ENCODE measurements around the gene RBP3.

Gene RBP3

DNA sequence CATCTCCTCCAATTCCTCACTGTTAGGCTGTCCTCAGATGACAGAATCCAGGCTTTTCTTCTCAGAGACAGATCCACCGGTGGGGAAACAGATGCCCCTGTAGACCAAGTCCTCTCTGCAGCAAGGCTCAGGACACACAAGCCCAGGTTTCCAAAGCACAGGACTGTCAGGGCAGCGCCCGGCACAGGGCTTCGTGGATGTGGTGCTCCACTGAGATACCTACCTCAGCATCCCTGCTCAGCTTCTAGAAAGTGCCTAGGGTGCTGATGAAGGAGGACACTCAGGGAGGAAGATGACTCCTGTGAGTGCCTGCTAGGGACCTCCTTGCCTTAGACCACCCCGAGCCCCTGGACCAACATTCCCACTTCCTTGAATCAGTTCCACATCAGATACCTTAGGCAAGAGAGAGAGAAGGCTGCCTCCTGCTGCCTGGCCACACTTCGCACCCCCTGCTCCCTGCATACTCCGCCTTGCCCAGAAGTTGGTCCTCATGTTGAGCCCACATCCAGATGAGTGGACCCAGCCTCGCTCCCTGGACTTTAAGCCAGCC is 8.9 kb upstream of the RBP3 start:
- DNase-seq: no peak

DNA sequence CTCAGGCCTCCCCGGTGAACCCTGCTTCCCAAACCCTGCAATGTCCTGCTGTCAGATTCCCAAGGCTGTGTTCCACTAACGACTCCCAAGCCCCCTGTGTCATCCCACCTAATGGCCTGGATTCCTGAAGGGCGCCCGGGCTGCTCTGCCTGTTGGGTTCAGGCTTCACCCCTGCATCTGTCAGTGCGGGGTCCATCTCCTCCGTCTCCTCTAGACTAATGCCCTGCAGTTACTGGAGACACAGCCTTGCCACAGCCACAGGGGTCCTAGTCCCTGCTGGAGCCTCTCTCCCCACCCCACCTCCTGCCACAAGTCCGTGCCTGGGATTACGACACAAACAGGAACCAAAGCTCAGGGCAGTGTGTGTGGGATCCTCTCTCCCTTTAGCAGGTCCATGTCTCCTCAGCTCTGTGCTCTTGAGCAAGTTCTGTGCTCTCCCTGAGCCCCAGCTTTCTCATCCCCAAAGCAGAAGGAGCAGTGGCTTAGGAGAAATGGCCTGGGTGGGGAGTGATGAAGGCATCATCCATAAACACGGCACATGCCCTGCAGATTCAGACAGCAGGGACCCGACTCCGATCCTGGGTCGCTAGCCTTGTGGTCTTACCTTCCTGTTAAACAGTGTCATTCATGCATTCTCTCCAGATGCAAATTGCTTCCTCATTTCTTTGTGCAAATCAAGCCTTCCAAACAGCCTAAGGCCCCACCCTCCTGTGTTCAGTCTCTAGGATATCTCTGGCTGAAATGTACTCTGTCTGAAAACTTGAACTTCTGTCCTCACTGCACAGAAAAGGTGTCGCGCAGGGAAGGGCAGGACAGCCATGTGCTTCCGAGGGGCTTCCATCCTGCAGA is 8.2 kb upstream of the RBP3 start:
- DNase-seq: no peak

DNA sequence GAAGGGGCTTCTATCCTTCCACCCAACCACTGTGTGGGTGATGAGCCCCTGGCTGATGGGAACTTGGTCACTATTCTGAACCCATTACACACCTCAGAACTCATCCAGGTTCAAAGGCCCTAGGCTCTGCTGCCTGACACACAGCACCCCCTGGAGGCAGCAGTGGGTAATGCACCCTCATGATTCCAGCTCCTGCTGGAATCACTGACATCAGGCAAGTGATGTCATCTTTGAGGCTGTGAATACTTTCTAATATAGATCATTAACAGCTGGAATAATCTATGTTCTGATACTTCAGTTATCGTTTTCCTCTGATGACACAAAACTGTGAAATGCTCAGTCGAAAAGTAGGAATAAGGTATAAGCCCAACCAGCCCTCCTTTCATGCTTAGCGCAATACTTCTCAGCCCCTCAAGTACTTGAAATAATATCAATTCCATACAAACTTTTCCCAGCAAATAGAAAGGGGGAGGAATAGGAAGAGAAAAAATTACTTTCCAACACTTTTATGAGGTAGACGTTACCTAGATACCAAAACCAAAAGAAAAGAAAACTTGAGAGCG is 7.5 kb upstream of the RBP3 start:
- DNase-seq: peak; percentile 60

DNA sequence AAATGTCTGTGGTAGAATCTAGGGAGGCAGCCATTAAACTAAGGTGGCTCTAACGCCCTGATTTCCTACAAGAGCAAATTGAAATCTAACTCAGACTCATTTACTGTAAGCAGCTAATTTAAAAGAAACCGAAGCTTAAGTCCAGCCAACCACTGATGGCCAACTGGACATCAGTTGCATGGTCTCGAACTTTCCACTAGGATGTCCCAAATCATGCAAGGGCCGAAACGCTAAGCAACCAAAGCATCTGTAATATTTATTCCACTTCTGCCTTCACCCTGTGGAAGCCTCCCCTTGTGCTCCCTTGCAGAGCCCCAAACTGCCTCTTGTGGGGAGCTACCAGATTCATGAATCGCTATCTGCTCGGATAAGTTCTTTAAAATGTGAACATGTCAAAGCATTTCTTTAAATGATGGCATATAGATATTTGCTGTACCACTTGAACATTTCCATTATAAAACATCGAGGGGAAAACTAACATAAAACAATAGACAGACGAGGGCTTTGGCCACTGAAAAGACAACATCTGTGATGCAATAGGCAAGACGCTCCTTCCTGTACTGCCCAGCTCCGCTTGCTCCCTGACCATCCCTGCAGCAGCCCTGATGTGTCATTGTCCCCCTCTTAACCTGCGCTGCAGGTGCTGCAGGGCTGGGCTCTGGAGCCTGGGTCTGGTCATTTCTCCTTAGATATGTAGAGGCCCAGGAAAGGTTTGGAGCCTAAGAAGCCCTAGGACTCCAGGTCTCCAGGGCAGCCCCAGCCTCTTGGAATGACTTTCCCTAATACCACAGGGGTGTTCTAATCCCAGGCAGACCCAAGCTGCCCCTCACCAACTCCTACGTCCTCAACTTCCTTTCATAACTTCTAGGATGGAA is 2.9 kb upstream of the RBP3 start:
- DNase-seq: no peak

DNA sequence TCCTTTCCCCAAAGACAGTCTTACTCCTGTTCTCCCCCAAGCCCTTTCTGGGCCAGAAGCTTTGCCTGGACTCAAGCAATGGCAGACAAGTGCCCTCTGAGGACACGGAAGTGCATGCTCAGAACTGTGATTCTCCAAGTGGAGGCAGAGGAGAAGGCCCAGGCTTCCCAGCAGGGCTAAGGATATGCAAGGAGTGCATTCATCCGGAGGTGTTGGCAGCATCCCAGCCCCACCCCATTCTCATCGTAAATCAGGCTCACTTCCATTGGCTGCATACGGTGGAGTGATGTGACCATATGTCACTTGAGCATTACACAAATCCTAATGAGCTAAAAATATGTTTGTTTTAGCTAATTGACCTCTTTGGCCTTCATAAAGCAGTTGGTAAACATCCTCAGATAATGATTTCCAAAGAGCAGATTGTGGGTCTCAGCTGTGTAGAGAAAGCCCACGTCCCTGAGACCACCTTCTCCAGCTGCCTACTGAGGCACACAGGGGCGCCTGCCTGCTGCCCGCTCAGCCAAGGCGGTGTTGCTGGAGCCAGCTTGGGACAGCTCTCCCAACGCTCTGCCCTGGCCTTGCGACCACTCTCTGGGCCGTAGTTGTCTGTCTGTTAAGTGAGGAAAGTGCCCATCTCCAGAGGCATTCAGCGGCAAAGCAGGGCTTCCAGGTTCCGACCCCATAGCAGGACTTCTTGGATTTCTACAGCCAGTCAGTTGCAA is 1.4 kb upstream of the RBP3 start:
- DNase-seq: no peak

DNA sequence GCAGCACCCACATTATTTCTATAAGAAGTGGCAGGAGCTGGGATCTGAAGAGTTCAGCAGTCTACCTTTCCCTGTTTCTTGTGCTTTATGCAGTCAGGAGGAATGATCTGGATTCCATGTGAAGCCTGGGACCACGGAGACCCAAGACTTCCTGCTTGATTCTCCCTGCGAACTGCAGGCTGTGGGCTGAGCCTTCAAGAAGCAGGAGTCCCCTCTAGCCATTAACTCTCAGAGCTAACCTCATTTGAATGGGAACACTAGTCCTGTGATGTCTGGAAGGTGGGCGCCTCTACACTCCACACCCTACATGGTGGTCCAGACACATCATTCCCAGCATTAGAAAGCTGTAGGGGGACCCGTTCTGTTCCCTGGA is 874 bp upstream of the RBP3 start:
- no peak for DNase-seq

DNA sequence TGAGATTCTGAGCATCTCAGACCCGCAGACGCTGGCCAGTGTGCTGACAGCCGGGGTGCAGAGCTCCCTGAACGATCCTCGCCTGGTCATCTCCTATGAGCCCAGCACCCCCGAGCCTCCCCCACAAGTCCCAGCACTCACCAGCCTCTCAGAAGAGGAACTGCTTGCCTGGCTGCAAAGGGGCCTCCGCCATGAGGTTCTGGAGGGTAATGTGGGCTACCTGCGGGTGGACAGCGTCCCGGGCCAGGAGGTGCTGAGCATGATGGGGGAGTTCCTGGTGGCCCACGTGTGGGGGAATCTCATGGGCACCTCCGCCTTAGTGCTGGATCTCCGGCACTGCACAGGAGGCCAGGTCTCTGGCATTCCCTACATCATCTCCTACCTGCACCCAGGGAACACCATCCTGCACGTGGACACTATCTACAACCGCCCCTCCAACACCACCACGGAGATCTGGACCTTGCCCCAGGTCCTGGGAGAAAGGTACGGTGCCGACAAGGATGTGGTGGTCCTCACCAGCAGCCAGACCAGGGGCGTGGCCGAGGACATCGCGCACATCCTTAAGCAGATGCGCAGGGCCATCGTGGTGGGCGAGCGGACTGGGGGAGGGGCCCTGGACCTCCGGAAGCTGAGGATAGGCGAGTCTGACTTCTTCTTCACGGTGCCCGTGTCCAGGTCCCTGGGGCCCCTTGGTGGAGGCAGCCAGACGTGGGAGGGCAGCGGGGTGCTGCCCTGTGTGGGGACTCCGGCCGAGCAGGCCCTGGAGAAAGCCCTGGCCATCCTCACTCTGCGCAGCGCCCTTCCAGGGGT is 703 bp downstream of the RBP3 start:
- no peak for DNase-seq

DNA sequence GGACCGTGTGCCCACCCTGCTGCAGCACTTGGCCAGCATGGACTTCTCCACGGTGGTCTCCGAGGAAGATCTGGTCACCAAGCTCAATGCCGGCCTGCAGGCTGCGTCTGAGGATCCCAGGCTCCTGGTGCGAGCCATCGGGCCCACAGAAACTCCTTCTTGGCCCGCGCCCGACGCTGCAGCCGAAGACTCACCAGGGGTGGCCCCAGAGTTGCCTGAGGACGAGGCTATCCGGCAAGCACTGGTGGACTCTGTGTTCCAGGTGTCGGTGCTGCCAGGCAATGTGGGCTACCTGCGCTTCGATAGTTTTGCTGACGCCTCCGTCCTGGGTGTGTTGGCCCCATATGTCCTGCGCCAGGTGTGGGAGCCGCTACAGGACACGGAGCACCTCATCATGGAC is 1.4 kb downstream of the RBP3 start:
- no peak for DNase-seq

DNA sequence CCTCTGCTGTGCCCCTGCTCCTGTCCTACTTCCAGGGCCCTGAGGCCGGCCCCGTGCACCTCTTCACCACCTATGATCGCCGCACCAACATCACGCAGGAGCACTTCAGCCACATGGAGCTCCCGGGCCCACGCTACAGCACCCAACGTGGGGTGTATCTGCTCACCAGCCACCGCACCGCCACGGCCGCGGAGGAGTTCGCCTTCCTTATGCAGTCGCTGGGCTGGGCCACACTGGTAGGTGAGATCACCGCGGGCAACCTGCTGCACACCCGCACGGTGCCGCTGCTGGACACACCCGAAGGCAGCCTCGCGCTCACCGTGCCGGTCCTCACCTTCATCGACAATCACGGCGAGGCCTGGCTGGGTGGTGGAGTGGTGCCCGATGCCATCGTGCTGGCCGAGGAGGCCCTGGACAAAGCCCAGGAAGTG is 1.8 kb downstream of the RBP3 start:
- no peak for DNase-seq

DNA sequence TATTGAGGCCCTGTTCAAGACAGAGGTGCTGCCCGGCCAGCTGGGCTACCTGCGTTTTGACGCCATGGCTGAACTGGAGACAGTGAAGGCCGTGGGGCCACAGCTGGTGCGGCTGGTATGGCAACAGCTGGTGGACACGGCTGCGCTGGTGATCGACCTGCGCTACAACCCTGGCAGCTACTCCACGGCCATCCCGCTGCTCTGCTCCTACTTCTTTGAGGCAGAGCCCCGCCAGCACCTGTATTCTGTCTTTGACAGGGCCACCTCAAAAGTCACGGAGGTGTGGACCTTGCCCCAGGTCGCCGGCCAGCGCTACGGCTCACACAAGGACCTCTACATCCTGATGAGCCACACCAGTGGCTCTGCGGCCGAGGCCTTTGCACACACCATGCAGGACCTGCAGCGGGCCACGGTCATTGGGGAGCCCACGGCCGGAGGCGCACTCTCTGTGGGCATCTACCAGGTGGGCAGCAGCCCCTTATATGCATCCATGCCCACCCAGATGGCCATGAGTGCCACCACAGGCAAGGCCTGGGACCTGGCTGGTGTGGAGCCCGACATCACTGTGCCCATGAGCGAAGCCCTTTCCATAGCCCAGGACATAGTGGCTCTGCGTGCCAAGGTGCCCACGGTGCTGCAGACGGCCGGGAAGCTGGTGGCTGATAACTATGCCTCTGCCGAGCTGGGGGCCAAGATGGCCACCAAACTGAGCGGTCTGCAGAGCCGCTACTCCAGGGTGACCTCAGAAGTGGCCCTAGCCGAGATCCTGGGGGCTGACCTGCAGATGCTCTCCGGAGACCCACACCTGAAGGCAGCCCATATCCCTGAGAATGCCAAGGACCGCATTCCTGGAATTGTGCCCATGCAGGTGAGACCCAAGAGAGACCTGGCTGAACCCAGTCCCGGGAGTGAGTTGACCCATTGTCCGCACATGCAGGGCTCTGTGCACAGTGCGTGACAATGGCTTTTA is 2.8 kb downstream of the RBP3 start:
- no peak for DNase-seq

DNA sequence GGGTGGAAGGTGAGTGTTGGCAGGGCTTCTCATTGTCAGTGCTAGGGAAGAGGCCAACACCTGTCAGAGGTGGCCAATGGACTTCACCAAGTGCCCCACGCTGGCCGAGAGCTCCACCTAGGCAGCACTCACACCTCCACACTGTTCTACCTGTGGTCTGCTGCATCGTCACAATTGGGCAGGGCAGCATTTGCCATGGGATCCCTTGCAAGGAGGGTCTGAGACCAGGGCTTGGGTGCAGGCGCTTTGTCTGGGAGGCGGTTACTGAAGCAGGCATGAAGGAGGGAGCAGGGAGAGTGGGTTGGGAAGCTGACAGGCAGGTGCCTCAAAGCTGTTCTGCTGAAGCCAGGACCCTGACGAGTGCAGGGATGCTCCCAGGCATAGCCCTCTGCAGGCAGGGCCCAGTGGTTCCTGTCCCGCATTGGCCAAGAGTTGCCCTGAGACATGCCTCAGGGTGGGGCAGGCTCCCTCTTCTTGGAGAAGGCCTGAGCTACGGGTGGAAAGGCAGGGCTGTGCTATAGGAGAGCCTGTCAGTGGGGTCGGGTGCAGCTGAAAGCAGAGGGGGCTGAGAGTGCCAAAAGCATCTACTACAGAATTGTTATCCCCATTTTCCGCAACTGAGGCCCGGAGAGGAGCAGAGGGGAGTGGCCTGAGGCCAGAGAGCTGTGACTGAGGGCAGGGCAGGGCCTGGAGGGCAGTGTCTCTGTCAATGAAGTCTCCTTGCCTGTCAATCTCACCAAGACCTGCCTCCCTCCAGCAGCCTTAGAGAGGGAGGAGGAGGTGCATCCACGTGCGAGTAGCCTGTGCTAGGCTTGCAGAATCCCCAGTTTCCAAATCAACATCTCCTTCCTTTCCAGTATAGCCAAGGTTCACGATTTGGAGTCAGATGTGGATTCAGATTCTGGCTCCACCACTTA is 4.0 kb downstream of the RBP3 start:
- no peak for DNase-seq

DNA sequence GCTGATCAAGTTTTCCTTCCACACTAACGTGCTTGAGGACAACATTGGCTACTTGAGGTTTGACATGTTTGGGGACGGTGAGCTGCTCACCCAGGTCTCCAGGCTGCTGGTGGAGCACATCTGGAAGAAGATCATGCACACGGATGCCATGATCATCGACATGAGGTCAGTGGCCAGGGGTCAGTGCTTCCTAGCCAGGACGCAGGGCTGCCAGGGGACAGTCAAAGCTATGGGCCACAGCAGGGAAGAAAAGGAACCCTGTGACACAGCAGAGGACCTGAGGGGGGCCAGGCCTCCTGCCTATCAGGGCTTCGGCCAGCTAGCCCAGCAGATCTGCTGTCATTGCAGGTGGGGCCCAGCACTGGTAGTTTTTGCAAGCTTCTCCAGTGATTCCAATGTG is 5.2 kb downstream of the RBP3 start:
- no peak for DNase-seq

DNA sequence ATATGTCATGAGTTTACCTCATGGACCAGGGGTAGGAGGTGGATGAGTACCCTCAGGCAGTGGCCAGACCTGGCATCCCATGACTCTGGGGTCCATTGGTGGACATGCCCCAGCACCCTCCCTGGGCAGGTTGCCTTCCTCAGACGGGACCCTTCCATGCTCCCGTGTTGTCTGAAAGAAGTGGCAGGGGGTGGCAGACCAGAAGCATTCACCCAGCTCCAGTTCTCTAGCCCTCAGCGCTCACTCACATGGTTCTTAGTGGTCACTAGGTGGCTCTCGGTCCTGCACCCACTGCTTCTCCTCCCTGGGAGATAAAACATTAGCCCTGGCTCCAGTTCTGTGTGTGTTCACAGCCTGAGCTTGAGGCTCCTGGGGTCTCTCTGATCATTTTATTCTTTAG is 6.0 kb downstream of the RBP3 start:
- no peak for DNase-seq

DNA sequence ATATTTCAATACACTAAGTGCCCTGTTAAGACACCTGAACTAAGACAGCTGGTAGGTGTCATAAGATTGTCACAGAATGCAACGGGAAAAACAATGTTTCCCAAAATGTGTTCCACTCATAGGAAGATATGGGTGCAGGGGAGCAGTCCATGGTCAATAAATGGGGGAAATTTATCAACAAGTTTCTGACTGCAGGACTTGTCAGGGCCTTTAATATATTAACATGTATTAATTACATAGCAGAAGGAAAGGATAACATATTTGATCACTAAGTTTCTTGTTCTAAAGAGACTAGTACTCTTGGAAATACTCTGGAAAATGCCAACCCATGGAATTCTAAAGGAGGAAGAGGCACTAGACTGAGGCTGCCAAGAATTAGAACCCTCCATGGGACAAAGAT is 6.7 kb downstream of the RBP3 start:
- DNase-seq: no peak

DNA sequence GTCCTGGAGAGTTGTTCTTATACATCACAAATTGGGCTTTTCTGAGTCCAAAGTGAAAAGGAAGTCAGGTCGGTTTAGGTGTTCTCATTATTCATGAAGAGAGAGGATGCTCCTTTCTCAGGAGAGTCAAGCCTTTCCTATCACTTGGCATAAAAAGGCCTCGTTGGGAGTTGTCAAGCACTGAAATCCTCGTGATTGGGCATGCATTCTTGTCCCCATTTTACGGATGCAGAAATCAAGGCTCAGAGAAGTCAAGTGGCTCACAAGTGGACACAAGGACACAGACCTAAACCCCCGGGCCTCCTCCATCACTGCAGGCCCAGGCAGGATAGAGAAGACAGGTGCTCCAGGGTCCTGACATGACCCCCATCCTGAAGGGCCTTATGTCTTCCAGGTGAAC is 8.5 kb downstream of the RBP3 start:
- DNase-seq: no peak

DNA sequence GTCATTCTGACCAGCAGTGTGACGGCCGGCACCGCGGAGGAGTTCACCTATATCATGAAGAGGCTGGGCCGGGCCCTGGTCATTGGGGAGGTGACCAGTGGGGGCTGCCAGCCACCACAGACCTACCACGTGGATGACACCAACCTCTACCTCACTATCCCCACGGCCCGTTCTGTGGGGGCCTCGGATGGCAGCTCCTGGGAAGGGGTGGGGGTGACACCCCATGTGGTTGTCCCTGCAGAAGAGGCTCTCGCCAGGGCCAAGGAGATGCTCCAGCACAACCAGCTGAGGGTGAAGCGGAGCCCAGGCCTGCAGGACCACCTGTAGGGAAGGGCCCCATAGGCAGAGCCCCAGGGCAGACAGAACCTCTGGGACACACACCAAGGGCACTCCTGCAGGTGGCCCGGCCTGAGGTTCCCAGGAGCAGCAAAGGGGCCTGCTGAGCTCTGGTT is 9.0 kb downstream of the RBP3 start:
- DNase-seq: no peak

DNA sequence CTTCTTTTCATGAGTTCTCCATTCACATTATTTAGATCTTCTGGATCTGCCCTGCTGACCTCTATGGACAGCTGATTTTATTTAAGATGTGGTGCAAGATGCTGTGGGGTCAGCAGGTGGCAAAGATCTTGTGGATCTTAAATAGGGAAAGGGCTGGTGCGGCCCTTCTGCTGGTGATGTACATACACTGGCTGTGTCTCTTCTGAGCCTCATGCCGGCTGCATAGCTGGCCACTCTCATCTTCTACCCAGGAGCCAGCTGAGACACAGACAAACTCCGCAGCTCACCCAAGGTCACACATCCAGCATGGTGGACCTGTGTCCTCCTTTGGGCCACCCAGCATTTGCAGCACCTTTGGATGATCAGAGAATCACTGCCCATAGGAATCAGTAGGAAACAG is 9.7 kb downstream of the RBP3 start:
- DNase-seq: no peak

DNA sequence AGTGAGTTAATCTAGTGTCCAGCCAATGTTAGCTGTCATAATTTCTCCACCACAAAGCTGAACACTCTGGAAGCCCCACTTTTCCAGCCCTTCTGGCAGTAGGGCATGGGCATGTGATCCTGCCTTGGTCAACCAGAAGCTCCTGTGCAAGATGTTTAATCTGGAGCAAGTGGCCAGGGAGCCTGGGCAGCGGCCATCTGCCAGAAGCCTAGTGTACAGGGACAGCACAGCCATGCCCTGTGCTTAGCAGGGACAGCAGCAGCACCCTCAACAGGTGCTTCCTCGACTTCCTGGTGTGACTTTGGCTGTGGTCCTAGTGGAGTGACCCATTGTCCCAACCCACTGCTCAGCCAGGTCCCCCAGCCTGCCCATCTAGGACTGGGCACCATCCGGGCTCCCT is 10.3 kb downstream of the RBP3 start:
- no peak for DNase-seq

DNA sequence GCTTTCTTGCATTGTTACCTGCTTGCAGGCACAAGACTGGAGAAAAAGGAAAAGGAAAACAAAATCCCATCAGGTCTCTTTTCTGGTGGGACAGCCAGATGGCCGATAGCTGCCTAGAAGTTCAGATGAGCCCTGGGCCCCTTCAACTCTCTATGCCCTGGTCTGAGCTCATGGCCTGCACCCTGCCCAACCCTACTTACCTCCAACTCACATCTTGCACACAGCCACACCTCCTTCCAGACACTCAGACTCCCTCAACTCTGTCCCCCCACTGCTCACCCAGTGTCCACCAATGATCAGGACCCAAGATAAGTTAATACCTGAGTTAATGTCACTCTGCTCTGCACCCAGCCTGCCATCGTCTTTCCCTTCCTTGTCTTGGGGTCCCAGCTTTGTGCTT is 10.9 kb downstream of the RBP3 start:
- DNase-seq: no peak
